Immature natural killer cell (primary cell): ENCODE measurements around the gene METTL26. TPM values are rescaled to one million over a fixed set of nuclear protein-coding genes. Genes with fewer than 3 reads are reported as not detected.

ENCODE experiments used
- DNase-seq, 3 donors: peaks; one replicate each; pipeline ENCODE4 v3.0.0; 2022; ENCODE audit warnings: mixed read lengths in 1 of 3
- H3K27ac Mint-ChIP-seq, 6 donors: one replicate each; pipeline ENCODE4 v1.8.0; 2020; ENCODE audit warnings: mixed read lengths in 6 of 6, mild to moderate bottlenecking in 5 of 6, inconsistent platforms in 4 of 6, moderate library complexity in 3 of 6
- H3K27me3 Mint-ChIP-seq, 3 donors: one replicate each; pipeline ENCODE4 v1.8.0; 2020 to 2021; ENCODE audit warnings: low read depth in 3 of 3, mild to moderate bottlenecking in 3 of 3, mixed read lengths in 3 of 3, moderate library complexity in 3 of 3, inconsistent platforms in 1 of 3
- H3K36me3 Mint-ChIP-seq, 3 donors: one replicate each; pipeline ENCODE4 v1.8.0; 2020; ENCODE audit warnings: mixed read lengths in 3 of 3, inconsistent platforms in 2 of 3, mild to moderate bottlenecking in 2 of 3
- H3K4me1 Mint-ChIP-seq, 2 donors: one replicate each; pipeline ENCODE4 v1.8.0; 2020; ENCODE audit warnings: inconsistent platforms in 2 of 2, mild to moderate bottlenecking in 2 of 2, mixed read lengths in 2 of 2, moderate library complexity in 1 of 2
- H3K4me3 Mint-ChIP-seq, 5 donors: one replicate each; pipeline ENCODE4 v1.8.0; 2020; ENCODE audit warnings: mild to moderate bottlenecking in 5 of 5, mixed read lengths in 5 of 5, inconsistent platforms in 3 of 5, moderate library complexity in 3 of 5
- H3K9me3 Mint-ChIP-seq, 6 donors: one replicate each; pipeline ENCODE4 v1.8.0; 2020; ENCODE audit warnings: mild to moderate bottlenecking in 6 of 6, mixed read lengths in 6 of 6, inconsistent platforms in 4 of 6, moderate library complexity in 3 of 6
- polyA plus RNA-seq, 3 donors: library from polyadenylated mRNA; unstranded; fragments of 300-500 nt; fragmentation: Illumina TruSeq; gene quantifications; one replicate each; pipeline ENCODE4 v1.2.3, GENCODE V29; 2021

Gene METTL26
- polyA plus RNA-seq, 3 donors from 2014 or later = 89.3 to 128 (median 93.9) TPM

GRCh38 chr16:671353-672131, 35.4 kb upstream of the METTL26 start:
- Mint-ChIP-seq H3K4me3 (no peak overlapping the region), H3K27me3 (peaks cover 2 to 6% (median 4%) of the 10 kb centered on the region in 3 donors), H3K4me1 (peaks cover 6 to 15% of the 10 kb centered on the region in 2 donors), H3K27ac (no peak overlapping the region), H3K36me3 (no peaks in the 10 kb centered on the region), H3K9me3 (no peaks in the 10 kb centered on the region)
- no peak for DNase-seq

DNA sequence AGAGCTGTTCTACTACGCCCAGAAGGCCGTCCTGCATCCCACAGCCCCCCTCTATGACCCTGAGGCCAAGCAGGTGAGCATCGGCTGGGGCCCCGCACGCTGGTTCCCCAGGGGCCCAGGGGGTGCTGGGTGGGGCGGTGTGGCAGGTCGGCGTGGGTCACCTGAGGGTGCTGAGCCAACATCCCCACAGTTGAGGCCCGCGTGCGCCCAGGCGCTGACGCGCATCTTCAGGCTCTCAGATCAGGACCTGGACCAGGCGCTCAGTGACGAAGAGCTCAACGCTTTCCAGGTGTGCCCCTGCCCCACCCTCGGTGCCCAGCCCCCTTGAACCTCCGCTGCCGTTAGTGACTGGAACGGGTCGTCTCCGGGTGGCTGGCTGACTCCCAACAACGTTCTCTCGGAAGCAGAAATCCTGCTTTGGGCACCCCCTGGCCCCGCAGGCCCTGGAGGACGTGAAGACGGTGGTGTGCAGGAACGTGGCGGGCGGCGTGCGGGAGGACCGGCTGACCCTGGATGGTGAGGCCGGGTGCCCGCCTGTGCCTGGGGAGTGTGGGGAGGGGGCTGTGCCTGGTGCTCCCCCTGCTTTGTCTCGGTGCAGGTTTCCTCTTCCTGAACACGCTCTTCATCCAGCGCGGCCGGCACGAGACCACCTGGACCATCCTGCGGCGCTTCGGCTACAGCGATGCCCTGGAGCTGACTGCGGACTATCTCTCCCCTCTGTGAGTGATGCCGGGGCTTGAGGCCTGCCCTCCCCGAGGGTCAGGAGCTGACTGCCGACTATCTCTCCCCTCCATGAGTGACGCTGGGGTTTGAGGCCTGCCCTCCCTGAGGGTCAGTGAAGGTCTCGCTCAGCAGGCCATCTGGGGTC, 34.6 kb upstream of the METTL26 start:
- Mint-ChIP-seq H3K27ac (peak overlapping the region in 1 of 6 donors; percentile 62), H3K4me3 (peak overlapping the region; percentile 18 to 63 (median 53)), H3K27me3 (peaks cover 2 to 6% (median 4%) of the 10 kb centered on the region in 3 donors), H3K36me3 (no peaks in the 10 kb centered on the region), H3K4me1 (peaks cover 6 to 15% of the 10 kb centered on the region in 2 donors), H3K9me3 (no peaks in the 10 kb centered on the region)
- no peak for DNase-seq

GRCh38 chr16:669666-670065, 33.6 kb upstream of the METTL26 start:
- Mint-ChIP-seq H3K27ac (peak overlapping the region in 1 of 6 donors; percentile 75), H3K4me3 (peak overlapping the region; percentile 5 to 80 (median 53)), H3K9me3 (no peaks in the 10 kb centered on the region), H3K27me3 (peaks cover 1 to 3% (median 2%) of the 10 kb centered on the region in 3 donors), H3K36me3 (no peaks in the 10 kb centered on the region), H3K4me1 (peaks cover 6 to 11% of the 10 kb centered on the region in 2 donors)
- no peak for DNase-seq

DNA sequence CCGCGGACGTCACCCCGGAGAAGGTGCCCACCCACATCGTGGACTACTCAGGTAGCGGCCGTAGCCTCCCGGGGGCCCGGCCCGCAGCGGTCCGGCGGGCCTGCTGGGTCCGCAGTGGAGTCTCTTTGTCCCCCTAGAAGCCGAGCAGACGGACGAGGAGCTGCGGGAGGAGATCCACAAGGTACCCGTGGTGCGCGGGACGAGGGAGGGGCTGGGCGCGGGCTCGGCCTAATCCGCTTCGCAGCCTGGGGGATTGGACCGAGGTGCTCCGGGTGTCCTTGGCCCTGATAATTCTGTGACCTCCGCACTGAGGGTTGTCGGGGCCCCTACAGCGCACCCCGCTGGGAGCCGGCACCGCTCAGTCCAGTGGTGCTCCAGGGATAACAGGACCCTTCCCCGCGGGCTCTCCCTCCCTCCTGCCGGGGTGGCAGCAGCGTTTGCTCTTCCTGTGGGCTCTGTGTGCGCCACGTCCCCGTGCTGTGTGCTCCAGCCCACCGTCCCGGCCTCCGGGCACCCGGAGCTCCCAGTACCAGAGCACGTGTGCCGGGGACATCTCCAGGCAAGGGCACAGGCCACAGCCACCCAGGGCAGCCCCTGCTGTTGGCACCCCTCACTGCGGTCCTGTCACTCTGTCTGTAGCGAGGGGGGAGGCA, 32.5 kb upstream of the METTL26 start:
- Mint-ChIP-seq H3K27ac (peak overlapping the region in 3 of 6 donors; percentile 34 to 70 (median 62)), H3K4me3 (peak overlapping the region; percentile 58 to 80 (median 69)), H3K9me3 (no peaks in the 10 kb centered on the region), H3K36me3 (no peaks in the 10 kb centered on the region), H3K27me3 (peaks cover 1 to 3% (median 2%) of the 10 kb centered on the region in 3 donors), H3K4me1 (peaks cover 6 to 11% of the 10 kb centered on the region in 2 donors)
- DNase-seq = no peak

DNA sequence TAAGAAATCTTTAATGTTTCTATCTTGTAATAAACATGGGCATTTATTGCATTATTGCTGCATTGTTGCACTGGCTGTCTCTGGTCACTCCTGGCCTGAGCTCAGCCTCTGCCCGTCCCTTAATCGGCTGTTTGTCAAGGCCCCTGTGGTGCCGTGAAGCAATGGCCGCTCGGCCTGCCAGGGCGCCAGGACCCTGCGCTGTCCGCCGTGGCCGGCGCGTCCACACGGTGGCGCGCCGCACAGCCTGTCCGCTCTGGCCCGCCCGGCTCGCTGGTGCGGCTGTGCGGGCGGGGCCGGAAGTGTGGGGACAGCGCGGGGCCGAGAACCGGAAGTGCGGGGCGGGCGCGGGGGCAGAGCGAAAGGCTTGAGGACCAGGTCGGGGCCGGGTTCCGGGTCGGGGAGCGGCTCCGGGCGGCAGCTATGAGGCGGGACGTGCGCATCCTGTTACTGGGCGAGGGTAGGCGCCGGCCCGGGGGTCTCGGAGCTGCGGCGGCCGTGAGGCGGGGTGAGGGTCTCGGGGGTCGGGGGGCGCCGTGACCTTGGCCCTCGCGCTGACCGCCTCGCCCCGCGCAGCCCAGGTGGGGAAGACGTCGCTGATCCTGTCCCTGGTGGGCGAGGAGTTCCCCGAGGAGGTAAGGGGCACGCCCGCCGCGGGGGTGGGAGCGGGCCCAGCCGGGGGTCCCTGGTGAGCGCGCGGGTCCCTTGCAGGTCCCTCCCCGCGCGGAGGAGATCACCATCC, 31.8 kb upstream of the METTL26 start, which contains the start of gene RHOT2:
Gene RHOT2, plus strand, starts transcription at position 353 of the 739 bp plus-strand sequence. Its CDS starts 68 bp downstream, at position 421.
- DNase-seq = peak; percentile 95 to 96 (median 96)
- Mint-ChIP-seq H3K4me3 (peak within 1 kb of the TSS; percentile 69 to 82 (median 76)), H3K27me3 (peaks cover 1 to 3% (median 2%) of the 10 kb centered on the region in 3 donors), H3K9me3 (no peaks in the 10 kb centered on the region), H3K27ac (peak within 1 kb of the TSS; percentile 81 to 95 (median 88)), H3K36me3 (no peaks in the 10 kb centered on the region), H3K4me1 (peaks cover 6 to 12% of the 10 kb centered on the region in 2 donors)

DNA sequence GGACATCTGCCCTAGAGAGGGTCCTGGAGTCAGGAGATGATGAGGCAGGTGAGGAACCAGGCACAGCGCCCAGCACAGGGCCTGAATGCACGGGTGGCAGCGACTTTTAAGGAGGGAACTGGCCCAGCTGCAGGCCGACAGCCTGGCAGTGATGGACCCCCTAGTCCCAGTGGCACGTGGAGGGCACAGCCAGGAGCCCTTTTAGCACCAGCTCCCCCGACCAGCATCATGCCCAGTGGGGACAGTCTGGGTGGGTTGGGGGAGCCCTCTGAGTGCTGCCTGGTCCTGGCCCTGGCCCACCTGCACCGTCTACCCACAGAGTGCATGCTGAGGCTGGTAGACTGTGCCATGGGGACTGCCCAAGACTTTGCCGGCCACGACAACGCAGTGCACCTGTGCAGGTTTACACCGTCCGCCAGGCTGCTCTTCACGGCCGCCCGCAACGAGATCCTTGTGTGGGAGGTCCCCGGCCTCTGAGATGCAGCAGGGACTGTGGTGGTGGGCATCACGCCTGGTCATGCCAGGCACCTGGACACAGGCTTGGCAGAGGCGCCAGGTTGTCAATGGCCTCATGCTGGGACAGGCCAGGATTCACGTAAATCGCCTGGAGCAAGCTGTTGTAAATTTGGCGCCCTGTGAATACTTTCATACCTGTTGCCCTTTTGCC, 31.1 kb upstream of the METTL26 start:
- no peak for DNase-seq
- Mint-ChIP-seq H3K27ac (peak overlapping the region; percentile 81 to 95 (median 88)), H3K36me3 (no peaks in the 10 kb centered on the region), H3K4me1 (peaks cover 6 to 15% of the 10 kb centered on the region in 2 donors), H3K4me3 (peak overlapping the region; percentile 61 to 82 (median 76)), H3K27me3 (peaks cover 1 to 3% (median 2%) of the 10 kb centered on the region in 3 donors), H3K9me3 (no peaks in the 10 kb centered on the region)

DNA sequence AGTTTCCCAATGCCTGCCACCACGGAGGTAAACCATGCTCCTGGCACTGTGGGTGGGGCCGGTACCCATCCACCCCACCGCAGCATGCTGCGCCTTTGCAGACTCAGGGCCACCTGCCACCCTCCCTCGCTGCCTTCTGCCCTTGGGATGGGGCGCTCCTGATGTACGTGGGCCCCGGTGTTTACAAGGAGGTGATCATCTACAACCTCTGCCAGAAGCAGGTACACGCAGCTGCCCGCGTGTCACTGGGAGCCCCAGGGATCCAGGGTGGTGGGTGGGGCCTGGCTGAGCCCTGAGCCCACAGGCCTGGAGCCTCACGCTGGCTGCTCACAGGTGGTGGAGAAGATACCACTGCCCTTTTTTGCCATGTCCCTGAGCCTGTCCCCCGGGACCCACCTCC, 30.5 kb upstream of the METTL26 start:
- no peak for DNase-seq
- H3K36me3 Mint-ChIP-seq = no peaks in the 10 kb centered on the region
- peaks cover 6 to 15% of the 10 kb centered on the region in 2 donors for H3K4me1 Mint-ChIP-seq
- H3K9me3 Mint-ChIP-seq = no peaks in the 10 kb centered on the region
- H3K27ac Mint-ChIP-seq = no peak overlapping the region
- no peak overlapping the region for H3K4me3 Mint-ChIP-seq
- H3K27me3 Mint-ChIP-seq = peaks cover 1 to 3% (median 2%) of the 10 kb centered on the region in 3 donors

DNA sequence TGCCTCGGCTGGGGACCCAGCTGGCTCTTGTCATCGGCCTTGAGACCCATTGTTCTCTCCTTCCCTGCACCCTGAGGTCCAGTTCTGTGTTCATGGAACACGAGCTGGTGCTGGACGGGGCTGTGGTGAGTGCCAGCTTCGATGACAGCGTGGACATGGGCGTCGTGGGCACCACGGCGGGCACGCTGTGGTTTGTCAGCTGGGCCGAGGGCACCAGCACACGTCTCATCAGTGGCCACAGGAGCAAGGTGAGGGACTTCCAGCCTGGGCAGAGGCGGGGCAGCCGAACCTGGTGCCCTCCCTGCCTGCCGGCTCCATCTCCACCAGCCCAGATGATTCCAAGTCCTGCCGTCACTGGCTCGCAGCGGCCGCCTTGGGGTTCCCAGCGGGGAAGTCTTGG, 26.5 kb upstream of the METTL26 start:
- Mint-ChIP-seq H3K4me1 (peaks cover 2 to 13% of the 10 kb centered on the region in 2 donors), H3K27me3 (peaks cover 0 to under 1% (median 0%) of the 10 kb centered on the region in 3 donors), H3K9me3 (no peaks in the 10 kb centered on the region), H3K4me3 (no peak overlapping the region), H3K36me3 (no peaks in the 10 kb centered on the region), H3K27ac (no peak overlapping the region)
- no peak for DNase-seq

GRCh38 chr16:662095-662494, 26.0 kb upstream of the METTL26 start:
- DNase-seq = no peak
- Mint-ChIP-seq H3K4me1 (peaks cover 0 to 10% of the 10 kb centered on the region in 2 donors), H3K36me3 (no peaks in the 10 kb centered on the region), H3K27ac (no peak overlapping the region), H3K9me3 (no peaks in the 10 kb centered on the region), H3K27me3 (no peaks in the 10 kb centered on the region), H3K4me3 (no peak overlapping the region)

DNA sequence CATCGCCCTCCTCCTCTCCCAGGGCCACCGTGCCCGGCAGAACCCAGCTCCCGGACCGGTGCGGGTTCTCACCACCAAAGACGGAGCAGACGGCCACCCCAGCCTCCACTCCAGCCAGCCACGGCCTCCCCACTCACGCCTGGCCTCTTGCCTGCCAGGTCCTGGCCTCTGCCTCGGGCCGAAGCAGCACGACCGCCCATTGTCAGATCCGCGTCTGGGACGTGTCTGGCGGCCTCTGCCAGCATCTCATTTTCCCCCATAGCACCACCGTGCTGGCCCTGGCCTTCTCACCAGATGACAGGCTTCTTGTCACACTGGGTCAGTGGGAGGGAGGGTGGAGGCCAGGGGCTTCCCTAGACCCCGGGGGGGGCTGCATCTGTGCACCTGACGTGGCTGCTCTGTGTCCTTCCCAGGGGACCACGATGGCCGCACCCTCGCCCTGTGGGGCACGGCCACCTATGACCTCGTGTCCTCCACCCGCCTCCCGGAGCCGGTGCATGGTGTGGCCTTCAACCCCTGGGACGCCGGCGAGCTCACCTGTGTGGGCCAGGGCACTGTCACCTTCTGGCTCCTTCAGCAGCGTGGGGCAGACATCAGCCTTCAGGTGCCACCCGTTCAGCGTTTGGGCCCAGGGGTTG, 25.2 kb upstream of the METTL26 start:
- H3K4me3 Mint-ChIP-seq = peak overlapping the region in 4 of 5 donors; percentile 8 to 30 (median 17)
- H3K27ac Mint-ChIP-seq = peak overlapping the region in 3 of 6 donors; percentile 34 to 64 (median 40)
- H3K36me3 Mint-ChIP-seq = no peaks in the 10 kb centered on the region
- H3K4me1 Mint-ChIP-seq = peaks cover 0 to 10% of the 10 kb centered on the region in 2 donors
- no peaks in the 10 kb centered on the region for H3K9me3 Mint-ChIP-seq
- H3K27me3 Mint-ChIP-seq = no peaks in the 10 kb centered on the region
- no peak for DNase-seq

- no peaks in the 10 kb centered on the region for H3K9me3 Mint-ChIP-seq
- H3K27ac Mint-ChIP-seq = peak overlapping the region in 4 of 6 donors; percentile 16 to 82 (median 52)
- peaks cover 0 to 10% of the 10 kb centered on the region in 2 donors for H3K4me1 Mint-ChIP-seq
- H3K4me3 Mint-ChIP-seq = peak overlapping the region; percentile 30 to 72 (median 54)
- no peaks in the 10 kb centered on the region for H3K36me3 Mint-ChIP-seq
- H3K27me3 Mint-ChIP-seq = no peaks in the 10 kb centered on the region
- peak; percentile 69 to 78 (median 77) for DNase-seq
Measured at GRCh38 chr16:660459-661183, 24.5 kb upstream of the METTL26 start.

DNA sequence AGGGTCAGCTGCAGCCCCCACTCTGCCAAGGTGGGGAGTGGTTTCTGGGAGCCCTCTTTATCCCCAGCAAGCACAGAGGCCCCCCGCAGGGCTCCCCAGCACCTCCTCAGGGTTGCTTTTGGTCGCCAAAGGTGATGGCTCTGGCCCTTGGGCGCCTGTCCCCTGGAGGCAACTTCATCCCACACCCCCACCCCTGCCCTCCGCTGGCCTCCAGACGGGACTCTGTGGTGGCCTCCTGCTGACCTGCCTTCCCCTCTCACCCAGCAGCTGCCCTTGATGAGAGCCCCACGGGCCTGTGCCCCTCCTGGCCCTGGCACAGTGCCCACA, 24.0 kb upstream of the METTL26 start:
- Mint-ChIP-seq H3K27me3 (no peaks in the 10 kb centered on the region), H3K4me3 (peak overlapping the region in 1 of 5 donors; percentile 72), H3K36me3 (no peaks in the 10 kb centered on the region), H3K4me1 (peaks cover 0 to 10% of the 10 kb centered on the region in 2 donors), H3K27ac (peak overlapping the region in 1 of 6 donors; percentile 62), H3K9me3 (no peaks in the 10 kb centered on the region)
- no peak for DNase-seq
